CD4-positive, alpha-beta T cell treated with Interleukin-15 for 1 hour (primary cell): ENCODE results near the gene PCBP4.
A peak's percentile ranks its signal among the peaks of the same experiment; 100 is the strongest.

Experiments
- DNase-seq: peaks from one replicate; pipeline ENCODE4 v3.0.0-alpha.2; 2020

PCBP4 gene

GRCh38 chr3:51967384-51968169 lies at the start of gene PCBP4:
Gene PCBP4, minus strand, starts transcription at chr3:51967454. Its CDS starts 6,214 bp downstream, at chr3:51961240.
- no peak for DNase-seq

- DNase-seq = no peak
Observed at GRCh38 chr3:52015438-52016228, 48.4 kb upstream of the PCBP4 start.

GRCh38 chr3:52014613-52015012 lies 47.4 kb upstream of the PCBP4 start:
- no peak for DNase-seq

- no peak for DNase-seq
Observed at GRCh38 chr3:52013802-52014598, 46.7 kb upstream of the PCBP4 start.

GRCh38 chr3:52012699-52013098 lies 45.4 kb upstream of the PCBP4 start:
- no peak for DNase-seq

- no peak for DNase-seq
Observed at GRCh38 chr3:52010431-52010830, 43.2 kb upstream of the PCBP4 start.

- no peak for DNase-seq
Observed at GRCh38 chr3:52007291-52007690, 40.0 kb upstream of the PCBP4 start.

GRCh38 chr3:52006820-52007133 lies 39.5 kb upstream of the PCBP4 start:
- no peak for DNase-seq

- no peak for DNase-seq
Observed at GRCh38 chr3:52006017-52006819, 39.0 kb upstream of the PCBP4 start.

- DNase-seq = no peak
Observed at GRCh38 chr3:52005571-52005986, 38.3 kb upstream of the PCBP4 start.

GRCh38 chr3:52004906-52005395 lies 37.7 kb upstream of the PCBP4 start:
- DNase-seq = no peak

GRCh38 chr3:52004163-52004787 lies 37.0 kb upstream of the PCBP4 start:
- no peak for DNase-seq

GRCh38 chr3:52002748-52003147 lies 35.5 kb upstream of the PCBP4 start:
- DNase-seq = no peak

- peak; percentile 84 for DNase-seq
Observed at GRCh38 chr3:52001443-52001974, 34.3 kb upstream of the PCBP4 start.

- DNase-seq = no peak
Observed at GRCh38 chr3:51999846-52000245, 32.6 kb upstream of the PCBP4 start.

GRCh38 chr3:51998774-51999173 lies 31.5 kb upstream of the PCBP4 start:
- DNase-seq = no peak

- no peak for DNase-seq
Observed at GRCh38 chr3:51997935-51998596, 30.8 kb upstream of the PCBP4 start.

- no peak for DNase-seq
Observed at GRCh38 chr3:51997172-51997571, 29.9 kb upstream of the PCBP4 start.

GRCh38 chr3:51995346-51996163 lies 28.3 kb upstream of the PCBP4 start, which contains the start of gene RPL29:
Gene RPL29, minus strand, starts transcription at chr3:51995895. Its CDS starts 434 bp downstream, at chr3:51995461.
- peak; percentile 93 for DNase-seq

GRCh38 chr3:51994530-51994929 lies 27.3 kb upstream of the PCBP4 start:
- DNase-seq = no peak
